ENCODE results near the gene CD163. TPM values are rescaled to one million over a fixed set of nuclear protein-coding genes. Genes with fewer than 3 reads are reported as not detected.

The CD163 gene
- polyA plus RNA-seq, 1 of the 3 experiments (the other 2 are of a cell fraction): 0.03 TPM

DNA sequence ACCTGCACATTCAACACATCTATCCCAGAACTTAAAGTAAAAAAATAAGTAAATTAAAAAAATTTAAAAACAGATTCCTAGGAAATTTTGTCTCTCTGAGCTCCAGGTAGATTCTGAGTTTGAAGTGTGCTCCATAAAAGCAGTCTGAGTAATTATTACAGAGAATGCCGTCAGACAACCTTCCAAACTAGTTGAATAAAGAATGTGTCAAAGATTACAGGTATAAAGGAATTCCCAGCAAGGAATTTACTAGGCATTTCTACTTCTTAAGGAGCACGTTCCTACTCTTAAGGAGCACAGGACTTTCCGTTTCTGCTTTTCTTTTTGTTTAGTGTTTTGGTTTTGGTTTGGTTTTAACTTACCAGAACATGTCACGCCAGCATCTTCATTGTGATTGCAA, 7.1 kb downstream of the CD163 start:
- TF ChIP-seq NRF1 (IDR thresholded peaks at IDR 0.05; ENCODE audit: low read depth, low read length) (no peak), RCOR1 (IDR thresholded peaks at IDR 0.05; ENCODE audit: low read length) (no peak), TEAD4 (IDR thresholded peaks at IDR 0.05; ENCODE audit: borderline replicate concordance, insufficient read depth) (no peak), GABPA (IDR thresholded peaks at IDR 0.05; ENCODE audit: low read depth) (no peak), RFX5 (IDR thresholded peaks at IDR 0.05; ENCODE audit: low read length) (no peak), TAF1 (IDR thresholded peaks at IDR 0.05; ENCODE audit: borderline replicate concordance, low read depth, low read length) (no peak), FOXM1 (IDR thresholded peaks at IDR 0.05; ENCODE audit: low read depth) (no peak), RAD21 (IDR thresholded peaks at IDR 0.05; ENCODE audit: low read length) (no peak), TCF12 (IDR thresholded peaks at IDR 0.05) (no peak)
- TF ChIP-seq, protein P1, sequence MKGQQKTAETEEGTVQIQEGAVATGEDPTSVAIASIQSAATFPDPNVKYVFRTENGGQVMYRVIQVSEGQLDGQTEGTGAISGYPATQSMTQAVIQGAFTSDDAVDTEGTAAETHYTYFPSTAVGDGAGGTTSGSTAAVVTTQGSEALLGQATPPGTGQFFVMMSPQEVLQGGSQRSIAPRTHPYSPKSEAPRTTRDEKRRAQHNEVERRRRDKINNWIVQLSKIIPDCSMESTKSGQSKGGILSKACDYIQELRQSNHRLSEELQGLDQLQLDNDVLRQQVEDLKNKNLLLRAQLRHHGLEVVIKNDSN (IDR thresholded peaks at IDR 0.05; ENCODE audit: borderline replicate concordance, low read depth): no peak
- TF ChIP-seq, protein P2, sequence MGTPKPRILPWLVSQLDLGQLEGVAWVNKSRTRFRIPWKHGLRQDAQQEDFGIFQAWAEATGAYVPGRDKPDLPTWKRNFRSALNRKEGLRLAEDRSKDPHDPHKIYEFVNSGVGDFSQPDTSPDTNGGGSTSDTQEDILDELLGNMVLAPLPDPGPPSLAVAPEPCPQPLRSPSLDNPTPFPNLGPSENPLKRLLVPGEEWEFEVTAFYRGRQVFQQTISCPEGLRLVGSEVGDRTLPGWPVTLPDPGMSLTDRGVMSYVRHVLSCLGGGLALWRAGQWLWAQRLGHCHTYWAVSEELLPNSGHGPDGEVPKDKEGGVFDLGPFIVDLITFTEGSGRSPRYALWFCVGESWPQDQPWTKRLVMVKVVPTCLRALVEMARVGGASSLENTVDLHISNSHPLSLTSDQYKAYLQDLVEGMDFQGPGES (IDR thresholded peaks at IDR 0.05; ENCODE audit: low read depth, low read length): no peak
- TF ChIP-seq, protein P3, sequence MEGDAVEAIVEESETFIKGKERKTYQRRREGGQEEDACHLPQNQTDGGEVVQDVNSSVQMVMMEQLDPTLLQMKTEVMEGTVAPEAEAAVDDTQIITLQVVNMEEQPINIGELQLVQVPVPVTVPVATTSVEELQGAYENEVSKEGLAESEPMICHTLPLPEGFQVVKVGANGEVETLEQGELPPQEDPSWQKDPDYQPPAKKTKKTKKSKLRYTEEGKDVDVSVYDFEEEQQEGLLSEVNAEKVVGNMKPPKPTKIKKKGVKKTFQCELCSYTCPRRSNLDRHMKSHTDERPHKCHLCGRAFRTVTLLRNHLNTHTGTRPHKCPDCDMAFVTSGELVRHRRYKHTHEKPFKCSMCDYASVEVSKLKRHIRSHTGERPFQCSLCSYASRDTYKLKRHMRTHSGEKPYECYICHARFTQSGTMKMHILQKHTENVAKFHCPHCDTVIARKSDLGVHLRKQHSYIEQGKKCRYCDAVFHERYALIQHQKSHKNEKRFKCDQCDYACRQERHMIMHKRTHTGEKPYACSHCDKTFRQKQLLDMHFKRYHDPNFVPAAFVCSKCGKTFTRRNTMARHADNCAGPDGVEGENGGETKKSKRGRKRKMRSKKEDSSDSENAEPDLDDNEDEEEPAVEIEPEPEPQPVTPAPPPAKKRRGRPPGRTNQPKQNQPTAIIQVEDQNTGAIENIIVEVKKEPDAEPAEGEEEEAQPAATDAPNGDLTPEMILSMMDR (IDR thresholded peaks at IDR 0.05): no peak
- Histone ChIP-seq H3F3A (replicated peaks; ENCODE audit: insufficient read depth) (peaks cover 10% of the 10 kb centered on the region), H3K9me2 (no peaks in the 10 kb centered on the region), H3K4me2 (no peak overlapping the region), H4K20me1 (ENCODE audit: insufficient read depth) (no peaks in the 10 kb centered on the region), H3K4me3 (ENCODE audit: low read depth in 2 of 2, low read length in 1 of 2) (no peak overlapping the region), H3K27ac (ENCODE audit: low read depth in 2 of 2, low read length in 1 of 2) (no peak overlapping the region), H3K27me3 (ENCODE audit: insufficient read depth) (0 out of 2 replicates have a peak, but pooled peaks cover 5% of the 10 kb centered on the region), H3K79me2 (ENCODE audit: insufficient read depth) (no peaks in the 10 kb centered on the region), H3K4me1 (ENCODE audit: control insufficient read depth in 1 of 2, insufficient read depth in 2 of 2, low read depth in 1 of 2, low read length in 1 of 2) (peaks cover 0 to 6% of the 10 kb centered on the region in 2 experiments; a peak in 2 of 4 replicates), H3K36me3 (replicated peaks in 1 of 2; ENCODE audit: control insufficient read depth in 1 of 2, insufficient read depth in 2 of 2, low read length in 1 of 2) (no peaks in the 10 kb centered on the region), H3K9me3 (no peaks in the 10 kb centered on the region), H3K9ac (no peak overlapping the region), H2AFZ (ENCODE audit: low read depth) (no peak overlapping the region)
- WGBS (ENCODE audit: low lambda C conversion rate): 19% methylated on average over 4 of the region's 4 CpGs
- CTCF ChIA-PET: no interaction called here
- no peak for DNase-seq
- POLR2A ChIA-PET: no interaction called here

DNA sequence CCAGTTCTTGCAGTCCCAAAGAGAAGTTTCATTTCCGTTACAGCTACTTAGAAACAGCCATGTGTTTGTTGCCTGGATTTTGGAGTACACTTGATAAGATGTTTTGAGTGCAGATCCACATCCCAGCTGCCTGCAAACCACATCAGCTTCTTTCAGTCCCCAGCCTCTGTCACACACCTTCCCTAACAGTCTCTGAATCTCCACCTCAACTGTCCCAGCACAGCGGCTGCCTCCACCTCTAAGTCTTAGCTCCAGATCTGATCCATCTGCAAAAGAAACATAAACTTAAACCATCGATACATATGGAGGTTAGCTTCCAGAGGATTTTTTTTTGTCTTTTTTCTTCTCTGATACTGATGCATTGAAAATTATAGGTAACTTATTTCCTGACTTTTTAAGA, 8.4 kb downstream of the CD163 start:
- Histone ChIP-seq H3K27ac (ENCODE audit: low read depth in 2 of 2, low read length in 1 of 2) (no peak overlapping the region), H3K79me2 (ENCODE audit: insufficient read depth) (no peaks in the 10 kb centered on the region), H2AFZ (ENCODE audit: low read depth) (no peak overlapping the region), H4K20me1 (ENCODE audit: insufficient read depth) (no peaks in the 10 kb centered on the region), H3K4me3 (ENCODE audit: low read depth in 2 of 2, low read length in 1 of 2) (no peak overlapping the region), H3K4me2 (no peak overlapping the region), H3K4me1 (ENCODE audit: control insufficient read depth in 1 of 2, insufficient read depth in 2 of 2, low read depth in 1 of 2, low read length in 1 of 2) (peaks cover 0 to 6% of the 10 kb centered on the region in 2 experiments; a peak in 1 of 4 replicates), H3K9me3 (no peaks in the 10 kb centered on the region), H3K9ac (no peak overlapping the region), H3K36me3 (replicated peaks in 1 of 2; ENCODE audit: control insufficient read depth in 1 of 2, insufficient read depth in 2 of 2, low read length in 1 of 2) (no peaks in the 10 kb centered on the region), H3K27me3 (ENCODE audit: insufficient read depth) (0 out of 2 replicates have a peak, but pooled peaks cover 5% of the 10 kb centered on the region), H3F3A (replicated peaks; ENCODE audit: insufficient read depth) (peaks cover 10% of the 10 kb centered on the region), H3K9me2 (0 out of 2 replicates have a peak, but pooled peaks cover 6% of the 10 kb centered on the region)
- ChIA-PET CTCF (interaction anchor here (0.6 kb wide), 1 partner anchor 141 kb away, joined by 3 read pairs; no protein-coding TSS in a partner anchor), POLR2A (no interaction called here)
- DNase-seq: no peak
- 18% methylated on average over 3 of the region's 3 CpGs for WGBS (ENCODE audit: low lambda C conversion rate)
- TF ChIP-seq YY1 (IDR thresholded peaks at IDR 0.05; ENCODE audit: low read depth) (no peak), NRF1 (IDR thresholded peaks at IDR 0.05; ENCODE audit: low read depth, low read length) (no peak), FOSL2 (IDR thresholded peaks at IDR 0.05; ENCODE audit: borderline replicate concordance, low read depth) (no peak), RFX5 (IDR thresholded peaks at IDR 0.05; ENCODE audit: low read length) (no peak), TCF12 (IDR thresholded peaks at IDR 0.05) (no peak), GATA2 (CRISPR knock-in tag; IDR thresholded peaks at IDR 0.05) (no peak), CHD2 (IDR thresholded peaks at IDR 0.05; ENCODE audit: low read length, partially characterized antibody) (no peak)
- TF ChIP-seq, protein P3 (IDR thresholded peaks at IDR 0.05): no peak
- TF ChIP-seq, protein P4, sequence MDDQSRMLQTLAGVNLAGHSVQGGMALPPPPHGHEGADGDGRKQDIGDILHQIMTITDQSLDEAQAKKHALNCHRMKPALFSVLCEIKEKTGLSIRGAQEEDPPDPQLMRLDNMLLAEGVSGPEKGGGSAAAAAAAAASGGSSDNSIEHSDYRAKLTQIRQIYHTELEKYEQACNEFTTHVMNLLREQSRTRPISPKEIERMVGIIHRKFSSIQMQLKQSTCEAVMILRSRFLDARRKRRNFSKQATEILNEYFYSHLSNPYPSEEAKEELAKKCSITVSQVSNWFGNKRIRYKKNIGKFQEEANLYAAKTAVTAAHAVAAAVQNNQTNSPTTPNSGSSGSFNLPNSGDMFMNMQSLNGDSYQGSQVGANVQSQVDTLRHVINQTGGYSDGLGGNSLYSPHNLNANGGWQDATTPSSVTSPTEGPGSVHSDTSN (IDR thresholded peaks at IDR 0.05): no peak

Data from SK-N-SH (cell line).